Thoracic aorta (tissue), 2 donors: ENCODE results near the gene ERP44. TPM values are rescaled to one million over a fixed set of nuclear protein-coding genes. Genes with fewer than 3 reads are reported as not detected.

Source experiments
- ATAC-seq: fragments of 150-250 bp; one replicate; pipeline ENCODE4 v1.8.0; 2017; ENCODE audit warnings: low read depth; ENCODE audit not compliant: insufficient number of reproducible peaks, low FRiP score
- DNase-seq: peaks from one replicate; pipeline ENCODE4 v3.0.0-alpha.2; 2020; ENCODE audit warnings: low spot score
- H3K27ac ChIP-seq, 2 donors: fragments of 200-600 bp; sonication (generic); 1 replicate in 1 of 2; 2 replicates in 1 of 2; pipeline ENCODE4 v1.5.1; 2016; ENCODE audit warnings: mild to moderate bottlenecking in 2 of 2, moderate library complexity in 2 of 2
- H3K27me3 ChIP-seq: fragments of 200-600 bp; sonication (generic); replicated peaks from 2 replicates; pipeline ENCODE4 v1.6.0; 2016; ENCODE audit warnings: mild to moderate bottlenecking; ENCODE audit not compliant: insufficient read depth
- H3K36me3 ChIP-seq: fragments of 200-600 bp; sonication (generic); one replicate; pipeline ENCODE4 v1.5.1; 2016
- H3K4me1 ChIP-seq, 2 donors: fragments of 200-600 bp; sonication (generic); 1 replicate in 1 of 2; 2 replicates in 1 of 2; pipeline versions ENCODE4 v1.5.1 to v1.6.0; 2016; ENCODE audit warnings: low read depth in 2 of 2, mild to moderate bottlenecking in 1 of 2; ENCODE audit not compliant: control insufficient read depth in 1 of 2
- H3K4me3 ChIP-seq: fragments of 200-600 bp; sonication (generic); 2 replicates; pipeline ENCODE4 v1.5.1; 2016; ENCODE audit warnings: mild to moderate bottlenecking
- H3K9me3 ChIP-seq: fragments of 200-600 bp; sonication (generic); 2 replicates; pipeline ENCODE4 v1.5.1; 2016
- total RNA-seq, 2 donors: library from RNA; depleted of rRNA; stranded (reverse); fragments of >200 nt; gene quantifications; one replicate each; pipeline versions ENCODE4 v1.1.0 to v1.2.3, GENCODE V29; 2016
- TF ChIP-seq, protein P1 (sequence below): fragments of 200-600 bp; sonication (generic); IDR thresholded peaks from one replicate; pipeline ENCODE4 v1.5.1; 2019; ENCODE audit warnings: antibody characterized with exemption

ERP44 gene
- total RNA-seq, 2 donors from 2014 or later: 13.8 to 17.6 TPM

- Histone ChIP-seq H3K27me3 (no peaks in the 10 kb centered on the region), H3K27ac (no peak overlapping the region), H3K4me3 (no peak overlapping the region), H3K9me3 (no peaks in the 10 kb centered on the region), H3K4me1 (no peaks in the 10 kb centered on the region), H3K36me3 (peaks cover 7% of the 10 kb centered on the region)
- TF ChIP-seq, protein P1, sequence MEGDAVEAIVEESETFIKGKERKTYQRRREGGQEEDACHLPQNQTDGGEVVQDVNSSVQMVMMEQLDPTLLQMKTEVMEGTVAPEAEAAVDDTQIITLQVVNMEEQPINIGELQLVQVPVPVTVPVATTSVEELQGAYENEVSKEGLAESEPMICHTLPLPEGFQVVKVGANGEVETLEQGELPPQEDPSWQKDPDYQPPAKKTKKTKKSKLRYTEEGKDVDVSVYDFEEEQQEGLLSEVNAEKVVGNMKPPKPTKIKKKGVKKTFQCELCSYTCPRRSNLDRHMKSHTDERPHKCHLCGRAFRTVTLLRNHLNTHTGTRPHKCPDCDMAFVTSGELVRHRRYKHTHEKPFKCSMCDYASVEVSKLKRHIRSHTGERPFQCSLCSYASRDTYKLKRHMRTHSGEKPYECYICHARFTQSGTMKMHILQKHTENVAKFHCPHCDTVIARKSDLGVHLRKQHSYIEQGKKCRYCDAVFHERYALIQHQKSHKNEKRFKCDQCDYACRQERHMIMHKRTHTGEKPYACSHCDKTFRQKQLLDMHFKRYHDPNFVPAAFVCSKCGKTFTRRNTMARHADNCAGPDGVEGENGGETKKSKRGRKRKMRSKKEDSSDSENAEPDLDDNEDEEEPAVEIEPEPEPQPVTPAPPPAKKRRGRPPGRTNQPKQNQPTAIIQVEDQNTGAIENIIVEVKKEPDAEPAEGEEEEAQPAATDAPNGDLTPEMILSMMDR: no peak
- DNase-seq (no peak), ATAC-seq (no peak)
Observed at GRCh38 chr9:99971410-99971809, 127.4 kb downstream of the ERP44 start.

GRCh38 chr9:99970481-99970880 is 128.3 kb downstream of the ERP44 start:
- H3K4me1 ChIP-seq: no peaks in the 10 kb centered on the region
- no peaks in the 10 kb centered on the region for H3K9me3 ChIP-seq
- H3K27me3 ChIP-seq: no peaks in the 10 kb centered on the region
- no peak overlapping the region for H3K27ac ChIP-seq
- TF ChIP-seq, protein P1: no peak
- ATAC-seq: no peak
- DNase-seq: no peak
- no peak overlapping the region for H3K4me3 ChIP-seq
- peaks cover 7% of the 10 kb centered on the region for H3K36me3 ChIP-seq

DNA sequence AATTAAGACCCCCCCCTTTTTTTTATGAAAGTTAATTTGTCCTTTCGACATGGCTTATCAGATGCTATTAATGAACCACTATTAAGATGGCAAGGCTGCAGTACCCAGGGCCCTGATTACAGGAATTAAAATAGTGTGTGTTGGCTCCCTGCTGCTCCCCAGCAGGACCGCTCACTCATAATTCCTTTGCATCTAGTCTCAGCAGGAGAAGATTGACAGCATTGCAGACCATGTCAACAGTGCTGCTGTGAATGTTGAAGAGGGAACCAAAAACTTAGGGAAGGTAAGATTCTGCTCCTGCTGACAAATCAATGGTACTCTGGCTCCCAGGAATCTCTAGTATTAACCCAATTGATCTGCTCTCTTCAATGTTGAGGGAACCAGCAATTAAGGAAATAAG is 131.3 kb downstream of the ERP44 start:
- Histone ChIP-seq H3K4me3 (no peak overlapping the region), H3K4me1 (no peaks in the 10 kb centered on the region), H3K36me3 (peaks cover 7% of the 10 kb centered on the region), H3K27ac (no peak overlapping the region), H3K9me3 (no peaks in the 10 kb centered on the region), H3K27me3 (no peaks in the 10 kb centered on the region)
- TF ChIP-seq, protein P1: no peak
- no peak for DNase-seq
- no peak for ATAC-seq

- Histone ChIP-seq H3K36me3 (peaks cover 7% of the 10 kb centered on the region), H3K9me3 (no peaks in the 10 kb centered on the region), H3K27ac (no peak overlapping the region), H3K4me1 (no peaks in the 10 kb centered on the region), H3K4me3 (no peak overlapping the region), H3K27me3 (no peaks in the 10 kb centered on the region)
- TF ChIP-seq, protein P1: no peak
- DNase-seq (no peak), ATAC-seq (no peak)
Observed at GRCh38 chr9:99966716-99967115, 132.1 kb downstream of the ERP44 start.

- no peaks in the 10 kb centered on the region for H3K9me3 ChIP-seq
- H3K36me3 ChIP-seq: peaks cover 4% of the 10 kb centered on the region
- H3K27me3 ChIP-seq: no peaks in the 10 kb centered on the region
- ATAC-seq (no peak), DNase-seq (no peak)
- no peaks in the 10 kb centered on the region for H3K4me1 ChIP-seq
- H3K27ac ChIP-seq: no peak overlapping the region
- TF ChIP-seq, protein P1: no peak
- no peak overlapping the region for H3K4me3 ChIP-seq
Observed at GRCh38 chr9:99966001-99966400, 132.8 kb downstream of the ERP44 start.
